Ureter (tissue), 1 donor: Measurements from ENCODE around the gene SCGB2A2. TPM values are rescaled to one million over a fixed set of nuclear protein-coding genes. Genes with fewer than 3 reads are reported as not detected.

ENCODE experiments used
- DNase-seq: peaks from one replicate; pipeline ENCODE4 v3.0.0-alpha.2; 2020; ENCODE audit warnings: low spot score
- total RNA-seq: library from RNA; stranded (reverse); gene quantifications from one replicate; pipeline ENCODE4 v1.2.4, GENCODE V29; 2023
- donor health status: DM: yes; HTN: yes; CAD: no.

Gene SCGB2A2
- total RNA-seq, 1 donor from 2014 or later, result not detected

- no peak for DNase-seq
Measured at GRCh38 chr11:62306227-62306626, 36.3 kb downstream of the SCGB2A2 start.

- no peak for DNase-seq
Measured at GRCh38 chr11:62307950-62308349, 38.0 kb downstream of the SCGB2A2 start.

- no peak for DNase-seq
Measured at GRCh38 chr11:62309991-62310390, 40.0 kb downstream of the SCGB2A2 start.

GRCh38 chr11:62315431-62315830 lies 45.5 kb downstream of the SCGB2A2 start:
- DNase-seq, result no peak

- DNase-seq, result no peak
Measured at GRCh38 chr11:62322524-62322923, 52.6 kb downstream of the SCGB2A2 start.

Other genes starting within 250 kb of the SCGB2A2 start
- gene INCENP, start 146.1 kb upstream of the SCGB2A2 start, total RNA-seq, result 14.4 TPM
- not detected for gene SCGB1D1, start 79.9 kb upstream of the SCGB2A2 start, total RNA-seq
- gene SCGB2A1, start 61.5 kb upstream of the SCGB2A2 start, total RNA-seq, result 1.4 TPM
- not detected for gene SCGB1D2, start 27.9 kb upstream of the SCGB2A2 start, total RNA-seq
- not detected for gene SCGB1D4, start 28.9 kb downstream of the SCGB2A2 start, total RNA-seq
- 6.2 TPM for gene ASRGL1, start 67.3 kb downstream of the SCGB2A2 start, total RNA-seq
- gene SCGB1A1, start 148.9 kb downstream of the SCGB2A2 start, total RNA-seq, result not detected